Lung (tissue), 12 donors: Measurements from ENCODE around the gene POU5F1. TPM values are rescaled to one million over a fixed set of nuclear protein-coding genes. Genes with fewer than 3 reads are reported as not detected.

Experiments used
- ATAC-seq: fragments of 200-7000 bp; cut with Tn5 transposase; one replicate; pipeline ENCODE4 v1.9.1; 2020; ENCODE audit warnings: moderate number of reproducible peaks; ENCODE audit not compliant: insufficient read depth, low FRiP score
- DNase-seq, 3 donors: peaks; one replicate each; pipeline ENCODE4 v3.0.0-alpha.2; 2013 to 2017
- H3K27ac ChIP-seq, 2 donors: one replicate each; pipeline ENCODE4 v1.5.1; 2013; ENCODE audit warnings: mild to moderate bottlenecking in 2 of 2, moderate library complexity in 2 of 2, control low read depth in 1 of 2, inconsistent platforms in 1 of 2, low read depth in 1 of 2, low read length in 1 of 2
- H3K27me3 ChIP-seq, 3 donors: one replicate each; pipeline ENCODE4 v1.5.1; 2013; ENCODE audit warnings: low read length in 2 of 3; ENCODE audit not compliant: control insufficient read depth in 3 of 3, insufficient read depth in 3 of 3
- H3K36me3 ChIP-seq, 4 donors: one replicate each; pipeline ENCODE4 v1.5.1; 2013; ENCODE audit warnings: low read length in 4 of 4, mild to moderate bottlenecking in 1 of 4, moderate library complexity in 1 of 4; ENCODE audit not compliant: control insufficient read depth in 4 of 4, insufficient read depth in 4 of 4
- H3K4me1 ChIP-seq, 5 donors: one replicate each; pipeline ENCODE4 v1.5.1; 2013; ENCODE audit warnings: low read length in 5 of 5, mild to moderate bottlenecking in 2 of 5, moderate library complexity in 1 of 5; ENCODE audit not compliant: control insufficient read depth in 5 of 5, insufficient read depth in 5 of 5
- H3K4me3 ChIP-seq: one replicate; pipeline ENCODE4 v1.5.1; 2013; ENCODE audit warnings: mild to moderate bottlenecking, control low read depth, moderate library complexity
- H3K9ac ChIP-seq, 2 donors: one replicate each; pipeline ENCODE4 v1.5.1; 2013; ENCODE audit warnings: low read length in 2 of 2, control low read depth in 1 of 2; ENCODE audit not compliant: insufficient read depth in 1 of 2
- H3K9me3 ChIP-seq, 4 donors: one replicate each; pipeline ENCODE4 v1.5.1; 2013; ENCODE audit warnings: low read length in 3 of 4, mild to moderate bottlenecking in 1 of 4, moderate library complexity in 1 of 4; ENCODE audit not compliant: control insufficient read depth in 4 of 4, insufficient read depth in 3 of 4
- WGBS, 2 donors: extraction: QIAGEN DNeasy Blood & Tissue Kit; methylation state at CpG; one replicate each; pipeline ENCODE4 v1.1.7; 2013; 5-methylcytosine and 5-hydroxymethylcytosine counted together
- polyA plus RNA-seq, 2 donors: library from polyadenylated mRNA; stranded (reverse); fragments of 200-250 nt; gene quantifications; one replicate each; pipeline ENCODE4 v1.2.1, GENCODE V29; 2013
- total RNA-seq, 2 donors: library from RNA; depleted of rRNA in 1 of 2; stranded (reverse); fragments of >200 nt in 1 of 2; gene quantifications; one replicate each; pipeline ENCODE4 v1.2.1, GENCODE V29; 2014 to 2021
- TF ChIP-seq, protein P1 (sequence below): IDR thresholded peaks from 2 replicates; pipeline ENCODE4 v1.5.1; 2012; ENCODE audit warnings: mild to moderate bottlenecking; ENCODE audit errors: control extremely low read depth, extremely low read depth
- donor health status: control.
- donor health status: control.
- donor health status: Bipolar disorder and iron deficiency.
- donor health status: healthy.
- donor health status: DM: yes; HTN: yes; CAD: no.

Gene POU5F1
- total and polyA plus RNA-seq, 4 donors = 1.5 to 19.5 (median 2.4) TPM

DNA sequence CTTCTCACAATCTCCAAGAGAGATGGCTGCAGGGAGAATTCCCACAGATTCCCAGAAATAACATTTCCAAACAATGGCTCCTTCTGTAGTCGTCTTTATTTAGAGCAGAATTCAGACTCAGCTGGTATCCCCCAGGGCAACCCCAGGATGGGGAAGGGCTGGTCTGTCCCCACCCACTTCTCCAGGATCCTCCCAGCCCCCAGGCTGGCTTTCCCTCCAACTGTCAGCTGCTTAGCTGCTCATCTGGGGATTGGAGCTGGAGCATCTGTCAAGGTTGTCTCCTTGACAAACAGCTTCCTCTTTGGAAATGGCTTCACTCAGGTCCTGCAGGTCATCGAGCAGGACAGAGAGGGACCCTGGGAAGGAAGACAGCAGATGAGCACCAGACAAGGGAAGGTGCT, 28.1 kb downstream of the POU5F1 start:
- Histone ChIP-seq H3K36me3 (peaks cover 0 to 14% (median 2%) of the 10 kb centered on the region in 4 donors), H3K9ac (no peak overlapping the region), H3K4me1 (peaks cover 0 to 10% (median 0%) of the 10 kb centered on the region in 5 donors), H3K27ac (peak overlapping the region in 1 of 2 donors; percentile 4), H3K27me3 (no peaks in the 10 kb centered on the region), H3K9me3 (no peaks in the 10 kb centered on the region), H3K4me3 (no peak overlapping the region)
- TF ChIP-seq, protein P1, sequence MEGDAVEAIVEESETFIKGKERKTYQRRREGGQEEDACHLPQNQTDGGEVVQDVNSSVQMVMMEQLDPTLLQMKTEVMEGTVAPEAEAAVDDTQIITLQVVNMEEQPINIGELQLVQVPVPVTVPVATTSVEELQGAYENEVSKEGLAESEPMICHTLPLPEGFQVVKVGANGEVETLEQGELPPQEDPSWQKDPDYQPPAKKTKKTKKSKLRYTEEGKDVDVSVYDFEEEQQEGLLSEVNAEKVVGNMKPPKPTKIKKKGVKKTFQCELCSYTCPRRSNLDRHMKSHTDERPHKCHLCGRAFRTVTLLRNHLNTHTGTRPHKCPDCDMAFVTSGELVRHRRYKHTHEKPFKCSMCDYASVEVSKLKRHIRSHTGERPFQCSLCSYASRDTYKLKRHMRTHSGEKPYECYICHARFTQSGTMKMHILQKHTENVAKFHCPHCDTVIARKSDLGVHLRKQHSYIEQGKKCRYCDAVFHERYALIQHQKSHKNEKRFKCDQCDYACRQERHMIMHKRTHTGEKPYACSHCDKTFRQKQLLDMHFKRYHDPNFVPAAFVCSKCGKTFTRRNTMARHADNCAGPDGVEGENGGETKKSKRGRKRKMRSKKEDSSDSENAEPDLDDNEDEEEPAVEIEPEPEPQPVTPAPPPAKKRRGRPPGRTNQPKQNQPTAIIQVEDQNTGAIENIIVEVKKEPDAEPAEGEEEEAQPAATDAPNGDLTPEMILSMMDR = no peak
- ATAC-seq (no peak), DNase-seq (peak in 1 of 3 donors; percentile 9)
- 42 to 66% methylated on average over 2 of the region's 2 CpGs for WGBS, 2 donors

DNA sequence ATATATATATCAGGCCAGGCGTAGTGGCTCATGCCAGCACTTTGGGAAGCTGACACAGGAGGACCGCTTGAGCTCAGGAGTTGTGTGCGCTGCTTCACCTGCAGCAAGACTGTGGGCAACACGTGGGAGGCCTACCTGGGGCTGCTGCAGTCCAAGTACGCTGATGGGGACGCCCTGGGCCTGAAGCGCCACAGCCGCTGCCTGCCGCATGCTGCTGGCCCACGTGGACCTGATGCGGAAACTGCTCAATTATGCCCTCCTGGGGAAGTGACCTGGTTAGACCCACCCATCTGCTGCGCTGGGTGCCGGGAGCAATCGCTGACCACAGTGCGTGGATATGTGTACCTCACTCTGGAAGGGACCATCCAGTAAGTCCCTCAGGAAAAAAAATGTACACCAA, 29.8 kb downstream of the POU5F1 start:
- ATAC-seq = no peak
- Histone ChIP-seq H3K4me3 (no peak overlapping the region), H3K27ac (no peak overlapping the region), H3K27me3 (no peaks in the 10 kb centered on the region), H3K36me3 (peaks cover 0 to 14% (median 2%) of the 10 kb centered on the region in 4 donors), H3K4me1 (peaks cover 0 to 10% (median 0%) of the 10 kb centered on the region in 5 donors), H3K9ac (no peak overlapping the region), H3K9me3 (no peaks in the 10 kb centered on the region)
- TF ChIP-seq, protein P1 = no peak
- DNase-seq = no peak
- WGBS, 2 donors = 85 to 86% methylated on average over 15 of the region's 15 CpGs

DNA sequence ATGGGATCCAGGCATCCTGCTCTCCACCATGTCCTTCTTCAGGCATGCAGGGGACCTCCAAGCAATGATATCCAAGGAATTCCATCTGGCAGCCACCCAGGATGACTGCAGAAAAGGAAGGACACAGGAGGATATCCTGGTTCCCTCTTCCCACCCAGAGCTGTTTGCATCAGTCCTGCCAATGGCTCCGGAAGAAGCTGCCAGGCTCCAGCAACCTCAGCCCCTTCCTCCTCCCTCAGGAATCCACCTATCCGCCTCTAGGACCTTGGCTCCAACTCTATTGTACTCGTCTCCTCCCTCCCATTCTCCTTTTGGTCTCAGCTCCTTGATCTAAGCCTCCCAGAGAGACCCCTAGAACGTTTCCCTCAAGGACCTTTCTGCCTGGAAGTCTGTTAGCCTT, 30.9 kb downstream of the POU5F1 start:
- no peak overlapping the region for H3K9ac ChIP-seq
- DNase-seq (peak in 2 of 3 donors; percentile 20 to 28), ATAC-seq (no peak)
- H3K4me1 ChIP-seq = peaks cover 0 to 10% (median 0%) of the 10 kb centered on the region in 5 donors
- 31 to 50% methylated on average over 4 of the region's 4 CpGs for WGBS, 2 donors
- H3K9me3 ChIP-seq = no peaks in the 10 kb centered on the region
- no peaks in the 10 kb centered on the region for H3K27me3 ChIP-seq
- TF ChIP-seq, protein P1 = no peak
- no peak overlapping the region for H3K27ac ChIP-seq
- peaks cover 0 to 8% (median 2%) of the 10 kb centered on the region in 4 donors for H3K36me3 ChIP-seq
- H3K4me3 ChIP-seq = no peak overlapping the region

DNA sequence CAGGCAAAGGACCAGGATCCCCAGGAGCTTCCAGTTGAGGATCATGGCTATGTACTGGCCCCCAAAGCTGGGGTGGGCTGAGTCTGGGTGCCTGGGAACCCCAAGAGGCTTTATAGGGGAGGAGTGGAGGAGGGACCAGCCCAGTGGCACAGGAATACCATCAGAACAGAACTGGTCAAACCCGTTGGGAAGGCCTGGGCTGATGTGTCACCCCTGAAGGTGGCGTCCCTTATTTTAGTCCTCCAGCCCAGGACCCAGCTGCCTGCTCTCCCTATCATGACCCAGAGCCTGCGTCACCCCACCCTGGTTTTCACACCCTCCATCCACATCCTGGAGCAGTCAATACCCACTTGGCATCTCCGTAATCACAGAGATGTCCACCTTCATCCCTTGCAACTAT, 31.5 kb downstream of the POU5F1 start, which contains the start of gene PSORS1C2:
TSS of gene PSORS1C2 (minus strand) at position 85 of the 400 bp plus-strand sequence. CDS start at position 45, 40 bp downstream.
- Histone ChIP-seq H3K4me1 (peaks cover 0 to 10% (median 0%) of the 10 kb centered on the region in 5 donors), H3K9me3 (no peaks in the 10 kb centered on the region), H3K27me3 (no peaks in the 10 kb centered on the region), H3K27ac (no peak within 1 kb of the TSS), H3K36me3 (peaks cover 0 to 2% (median 0%) of the 10 kb centered on the region in 4 donors), H3K9ac (no peak within 1 kb of the TSS), H3K4me3 (no peak within 1 kb of the TSS)
- ATAC-seq (no peak), DNase-seq (no peak)
- 84 to 85% methylated on average over 4 of the region's 4 CpGs for WGBS, 2 donors
- TF ChIP-seq, protein P1 = no peak
